GM12873 (cell line): ENCODE measurements around the gene EIF2D.

Experiments
- TF ChIP-seq, protein P1 (sequence below): IDR thresholded peaks from 2 replicates; pipeline ENCODE4 v1.5.1; 2012; ENCODE audit warnings: low read depth, mild to moderate bottlenecking, moderate library complexity, low read length, control low read depth; ENCODE audit not compliant: insufficient read depth; ENCODE audit errors: missing control alignments

Gene EIF2D

DNA sequence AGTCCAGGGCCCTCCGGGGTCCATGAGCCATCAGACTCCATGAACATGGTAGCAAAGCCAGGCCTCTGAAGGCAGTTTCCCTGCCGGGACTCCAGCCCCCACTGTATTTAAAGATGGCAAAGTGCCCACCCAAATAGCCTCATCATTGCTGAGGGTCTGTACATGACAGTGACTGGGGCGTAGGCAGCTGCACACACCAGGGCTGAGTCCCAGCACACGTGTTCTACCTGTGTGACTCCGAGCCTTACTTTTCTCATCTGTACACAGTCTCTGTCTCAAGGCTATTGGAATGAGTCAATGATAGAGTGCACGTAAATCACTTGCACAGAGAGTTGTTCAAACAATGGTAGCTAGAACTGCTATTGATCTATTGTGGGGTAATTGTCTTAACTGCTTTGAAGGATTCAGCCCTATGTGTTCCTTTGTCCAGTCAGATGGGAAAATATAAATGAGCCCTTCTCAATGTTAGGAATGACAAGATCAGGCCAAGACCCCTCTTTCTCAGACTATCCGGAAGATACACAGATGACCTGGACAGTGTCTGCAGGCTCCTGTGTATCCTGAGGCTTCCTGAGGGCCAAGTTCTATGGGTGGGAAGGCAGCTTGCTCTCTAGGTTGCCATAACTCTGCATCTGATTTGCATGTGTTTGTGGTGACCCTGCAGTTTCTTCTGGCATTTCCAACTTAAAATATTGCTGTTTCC is 56.1 kb downstream of the EIF2D start:
- TF ChIP-seq, protein P1, sequence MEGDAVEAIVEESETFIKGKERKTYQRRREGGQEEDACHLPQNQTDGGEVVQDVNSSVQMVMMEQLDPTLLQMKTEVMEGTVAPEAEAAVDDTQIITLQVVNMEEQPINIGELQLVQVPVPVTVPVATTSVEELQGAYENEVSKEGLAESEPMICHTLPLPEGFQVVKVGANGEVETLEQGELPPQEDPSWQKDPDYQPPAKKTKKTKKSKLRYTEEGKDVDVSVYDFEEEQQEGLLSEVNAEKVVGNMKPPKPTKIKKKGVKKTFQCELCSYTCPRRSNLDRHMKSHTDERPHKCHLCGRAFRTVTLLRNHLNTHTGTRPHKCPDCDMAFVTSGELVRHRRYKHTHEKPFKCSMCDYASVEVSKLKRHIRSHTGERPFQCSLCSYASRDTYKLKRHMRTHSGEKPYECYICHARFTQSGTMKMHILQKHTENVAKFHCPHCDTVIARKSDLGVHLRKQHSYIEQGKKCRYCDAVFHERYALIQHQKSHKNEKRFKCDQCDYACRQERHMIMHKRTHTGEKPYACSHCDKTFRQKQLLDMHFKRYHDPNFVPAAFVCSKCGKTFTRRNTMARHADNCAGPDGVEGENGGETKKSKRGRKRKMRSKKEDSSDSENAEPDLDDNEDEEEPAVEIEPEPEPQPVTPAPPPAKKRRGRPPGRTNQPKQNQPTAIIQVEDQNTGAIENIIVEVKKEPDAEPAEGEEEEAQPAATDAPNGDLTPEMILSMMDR, result no peak

DNA sequence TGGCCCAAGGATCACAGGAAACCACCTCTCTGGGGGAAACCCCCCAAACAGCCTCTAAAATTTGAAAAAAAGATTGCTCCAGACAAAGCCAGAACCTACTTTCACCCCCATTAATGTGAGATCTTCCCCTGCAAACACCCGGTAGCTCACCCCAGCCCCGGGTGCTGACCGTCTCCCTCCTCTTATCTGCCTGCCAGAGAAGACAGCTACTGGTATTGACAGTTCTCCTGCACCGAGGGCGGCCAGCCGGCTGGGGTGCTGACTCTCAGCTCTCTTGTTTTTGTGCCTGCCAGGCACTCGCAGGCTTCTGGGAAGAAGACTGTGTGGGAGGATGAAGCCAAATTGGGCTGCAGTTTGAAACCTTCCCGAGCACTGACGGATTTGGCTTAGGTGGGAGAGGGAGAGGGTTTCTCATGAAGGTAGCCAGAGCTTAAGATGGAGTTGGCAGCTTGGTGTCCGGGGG is 56.8 kb downstream of the EIF2D start:
- TF ChIP-seq, protein P1, result no peak

DNA sequence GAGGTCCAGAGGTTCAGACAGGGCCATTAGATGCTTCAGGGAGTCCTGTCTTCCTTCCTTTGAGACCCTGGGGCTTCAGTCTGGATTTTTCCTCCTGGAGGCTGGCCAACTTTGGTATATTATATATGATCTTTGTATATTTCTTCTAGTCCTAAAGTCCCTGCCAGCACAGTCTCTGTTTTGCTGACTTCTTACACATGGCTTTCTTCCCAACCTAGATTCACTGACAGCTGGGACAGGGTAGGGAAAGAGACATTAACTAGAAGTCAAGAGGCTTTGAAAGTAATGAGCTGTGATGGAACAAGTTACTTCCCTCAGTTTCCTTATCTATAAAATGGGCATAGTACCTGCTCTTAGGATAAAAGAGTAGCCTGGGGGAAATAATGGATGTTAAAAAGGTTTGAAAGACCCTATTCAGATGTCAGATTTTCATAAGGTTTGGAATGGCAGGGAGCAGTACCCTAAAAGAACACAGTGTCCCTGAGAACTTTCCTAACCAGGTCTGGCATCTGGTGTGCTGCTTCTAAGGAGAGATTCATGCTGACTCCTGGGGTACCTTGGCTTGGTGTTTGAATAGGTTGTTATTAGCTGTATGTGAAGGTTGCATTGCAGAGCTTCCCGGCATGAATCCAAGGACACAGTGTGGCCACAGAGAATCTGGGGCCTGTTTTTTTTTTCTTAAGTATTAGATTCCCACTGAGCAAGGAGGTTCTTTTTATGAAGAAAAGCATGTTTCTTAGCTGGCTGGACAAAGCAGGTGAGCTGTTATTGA is 57.4 kb downstream of the EIF2D start:
- TF ChIP-seq, protein P1, result no peak

DNA sequence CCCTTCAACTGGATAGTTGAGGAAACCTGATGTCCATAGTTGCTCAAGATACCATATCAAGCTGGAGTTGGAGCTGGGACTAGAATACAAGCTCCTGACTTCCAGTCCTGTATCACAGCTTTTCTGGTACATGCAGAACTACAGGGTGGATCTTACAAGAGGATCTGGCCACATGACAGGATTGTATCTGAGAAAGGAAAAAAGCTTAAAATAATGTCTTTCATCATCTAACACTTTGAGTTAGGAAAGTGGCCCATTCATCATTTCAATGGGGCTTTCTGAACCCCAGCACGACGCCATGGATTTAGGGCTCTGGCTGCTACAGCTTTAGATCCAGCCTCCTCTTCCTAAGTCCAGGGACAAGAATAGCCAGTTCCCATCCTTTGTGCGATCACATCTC is 58.1 kb downstream of the EIF2D start:
- TF ChIP-seq, protein P1, result no peak

DNA sequence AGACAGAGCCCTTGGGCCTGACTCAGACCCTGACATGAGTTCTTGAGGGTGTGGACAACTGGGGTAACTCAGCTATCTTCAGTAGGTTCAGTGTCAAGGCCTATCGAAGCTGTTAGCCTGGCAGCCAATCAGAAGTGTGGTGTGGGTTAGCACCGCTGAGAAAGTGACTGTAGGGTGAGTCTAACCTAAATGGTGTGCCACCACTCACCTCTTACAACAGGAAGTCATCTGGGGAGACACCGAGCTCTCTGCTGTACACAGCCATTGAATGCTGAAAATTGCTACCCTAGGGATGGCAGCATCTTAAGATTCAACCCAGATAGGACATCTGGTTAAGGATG is 60.3 kb downstream of the EIF2D start:
- TF ChIP-seq, protein P1, result no peak

DNA sequence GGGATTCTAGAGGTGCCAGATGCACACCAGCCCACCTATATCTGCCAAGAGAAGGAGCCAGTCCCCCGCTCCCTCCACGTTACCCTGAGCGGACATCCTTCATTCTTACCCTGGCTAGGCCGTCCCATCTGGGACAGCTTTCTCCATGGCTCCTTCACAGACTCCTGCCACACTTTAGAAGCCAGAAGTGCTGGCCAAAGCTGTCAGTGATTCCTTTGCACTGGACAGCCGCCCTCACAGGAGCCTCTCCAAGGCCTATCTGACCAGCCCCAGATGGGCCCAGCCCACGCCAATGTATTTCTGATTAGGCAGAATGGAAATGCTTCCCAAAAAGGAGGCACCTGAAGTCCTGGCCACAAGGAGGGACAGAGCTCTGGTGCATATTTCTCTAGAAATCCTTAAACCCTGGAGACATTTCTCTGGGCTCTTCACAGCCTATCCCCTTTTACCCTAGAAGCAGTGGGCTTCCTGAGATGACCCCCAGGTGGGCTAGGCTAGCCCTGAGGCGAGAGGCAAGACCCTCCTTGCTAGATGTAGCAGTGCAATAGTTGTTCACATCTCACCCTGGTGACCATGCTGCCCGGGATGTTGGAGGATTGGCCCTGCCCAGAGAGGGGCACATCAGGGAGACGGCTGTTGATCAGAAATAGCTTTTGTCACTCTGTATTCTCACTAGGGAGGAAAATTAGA is 60.8 kb downstream of the EIF2D start:
- TF ChIP-seq, protein P1, result no peak

DNA sequence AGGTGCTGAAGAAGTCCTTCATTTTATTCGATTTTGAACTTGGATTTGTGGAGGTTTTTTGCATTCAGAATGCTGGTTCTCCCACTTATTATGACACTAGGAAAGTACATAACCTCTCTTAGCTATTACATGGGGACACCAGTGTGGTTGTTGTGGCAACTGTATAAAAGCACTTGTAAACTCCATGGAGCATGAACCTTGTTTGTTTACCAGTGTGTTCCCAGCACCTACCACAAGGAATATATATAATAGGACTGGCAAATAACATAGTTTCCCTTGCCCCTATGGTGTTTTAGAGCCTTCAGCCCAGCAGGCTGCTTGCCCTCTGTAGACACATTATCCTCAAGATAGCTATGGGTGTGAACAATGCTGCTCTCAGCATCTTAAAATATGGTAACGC is 61.8 kb downstream of the EIF2D start:
- TF ChIP-seq, protein P1, result no peak
